Astrocyte of the spinal cord (primary cell): Measurements from ENCODE around the gene KIT.

ENCODE experiments used
- DNase-seq: peaks from one replicate; pipeline ENCODE4 v3.0.0; 2011; ENCODE audit warnings: low read depth, low spot score
- H3K4me3 ChIP-seq: 2 replicates; pipeline ENCODE4 v1.5.1; 2011; ENCODE audit warnings: low read depth, mild to moderate bottlenecking, low read length, moderate library complexity
- CTCF ChIP-seq: IDR thresholded peaks from 2 replicates; pipeline ENCODE4 v1.5.1; 2012; ENCODE audit warnings: low read depth, mild to moderate bottlenecking, low read length, inconsistent platforms
- in situ Hi-C: cut with HindIII; loops from 2 replicates; pipeline ENCODE4 v1.10.0; 2017; ENCODE audit warnings: low sequenced_read_pairs

KIT gene

GRCh38 chr4:54767376-54767775 is 109.6 kb downstream of the KIT start:
- no peak overlapping the region for H3K4me3 ChIP-seq
- TF ChIP-seq CTCF: no peak
- DNase-seq: no peak
- in situ Hi-C loops: no loop called here

GRCh38 chr4:54773022-54773421 is 115.3 kb downstream of the KIT start:
- no peak for DNase-seq
- TF ChIP-seq CTCF: no peak
- no peak overlapping the region for H3K4me3 ChIP-seq
- in situ Hi-C loops: no loop called here

GRCh38 chr4:54779036-54779435 is 121.3 kb downstream of the KIT start:
- TF ChIP-seq CTCF: no peak
- H3K4me3 ChIP-seq: no peak overlapping the region
- in situ Hi-C loops: no loop called here

GRCh38 chr4:54779476-54780148 is 121.9 kb downstream of the KIT start:
- in situ Hi-C loops: no loop called here
- no peak for DNase-seq
- TF ChIP-seq CTCF: no peak
- no peak overlapping the region for H3K4me3 ChIP-seq

More at GRCh38 chr4:54779036-54779435, 121.3 kb downstream of the KIT start:
- DNase-seq: no peak

- in situ Hi-C loops: no loop called here
- DNase-seq: no peak
- H3K4me3 ChIP-seq: no peak overlapping the region
- no peak for TF ChIP-seq CTCF
Observed at GRCh38 chr4:54780149-54780495, 122.4 kb downstream of the KIT start.

- peak; percentile 6 for DNase-seq
- H3K4me3 ChIP-seq: no peak overlapping the region
- in situ Hi-C loops: no loop called here
- no peak for TF ChIP-seq CTCF
Observed at GRCh38 chr4:54781756-54782155, 124.0 kb downstream of the KIT start.
